Mammary microvascular endothelial cell (primary cell): ENCODE measurements around the gene MEMO1. TPM values are rescaled to one million over a fixed set of nuclear protein-coding genes. Genes with fewer than 3 reads are reported as not detected.

Experiments used
- total RNA-seq: library from RNA; depleted of rRNA; stranded (reverse); fragments of >200 nt; gene quantifications from 2 replicates; pipeline ENCODE4 v1.2.3, GENCODE V29; 2015

The MEMO1 gene
- 54.4 and 65.5 TPM in 2 replicates for total RNA-seq

DNA sequence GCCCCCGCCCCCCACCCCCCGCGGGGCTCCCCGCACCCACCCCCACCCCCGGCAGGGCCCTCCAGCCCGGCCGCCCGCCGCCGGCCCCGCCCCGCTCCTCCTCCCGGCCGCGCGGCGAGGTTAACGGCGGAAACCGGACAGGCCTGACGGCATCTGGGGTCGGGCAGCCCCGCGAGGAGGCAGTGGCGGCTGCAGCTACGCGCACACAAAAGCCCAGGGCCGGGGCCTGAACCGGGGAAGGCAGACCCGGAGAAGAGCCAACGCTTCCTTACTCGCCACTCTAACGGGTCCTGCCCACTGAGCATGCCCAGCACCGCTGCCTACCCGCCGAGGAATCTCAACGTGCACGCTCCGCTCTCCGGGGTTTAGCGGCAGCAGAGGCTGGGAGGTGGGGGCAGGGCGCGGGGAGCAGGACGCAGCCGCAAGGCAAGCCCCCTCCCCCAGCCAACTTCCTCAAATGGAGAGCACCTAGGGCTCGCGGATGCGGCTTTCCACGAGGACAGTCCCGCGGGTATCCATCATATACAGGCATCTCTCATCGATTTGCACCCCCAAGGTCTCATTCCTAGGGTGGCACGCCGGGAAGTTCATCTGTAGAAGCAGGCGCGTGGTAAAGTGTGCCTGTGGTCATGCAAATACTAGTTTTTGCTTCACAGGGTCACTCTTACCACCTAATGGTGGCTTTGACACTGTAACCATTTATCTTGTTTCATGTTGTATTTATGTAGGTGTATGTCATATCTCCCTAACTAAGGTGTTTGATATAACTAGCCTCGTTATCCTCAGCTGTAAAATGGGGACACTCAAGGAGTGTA is at the start of gene MEMO1:
Gene MEMO1, minus strand, starts transcription at position 339 of the 815 bp plus-strand sequence. CDS start 761 bp downstream, outside the sequence.

GRCh38 chr2:32039447-32040219 is 28.8 kb upstream of the MEMO1 start, which contains the start of gene DPY30:
TSS of gene DPY30 (minus strand) at chr2:32039805. CDS start at chr2:32039456, 349 bp downstream.

Other genes with a start within 250 kb of the MEMO1 start
- gene DPY30, start 28.8 kb upstream of the MEMO1 start, total RNA-seq, result 87.8 and 95.8 TPM in 2 replicates
- gene SPAST, start 52.5 kb upstream of the MEMO1 start, total RNA-seq, result 14.3 and 18.9 TPM in 2 replicates
- gene SLC30A6, start 154.9 kb upstream of the MEMO1 start, total RNA-seq, result 16.4 and 16.7 TPM in 2 replicates